Ovary (tissue), 3 donors: ENCODE data around the gene PRDM8.

Source experiments
- CTCF ChIP-seq, 3 donors: fragments of 450-650 bp in 2 of 3; fragments of 200-600 bp in 1 of 3; IDR thresholded peaks; one replicate each; pipeline versions ENCODE4 v1.5.1 to v1.8.0; 2016 to 2022; ENCODE audit warnings: antibody characterized with exemption in 3 of 3, mild to moderate bottlenecking in 1 of 3
- POLR2A ChIP-seq: fragments of 450-650 bp; IDR thresholded peaks from one replicate; pipeline ENCODE4 v1.6.1; 2017; ENCODE audit warnings: antibody characterized with exemption, mild to moderate bottlenecking, moderate library complexity
- donor health status: DM: no; HTN: no; CAD: no.

DNA sequence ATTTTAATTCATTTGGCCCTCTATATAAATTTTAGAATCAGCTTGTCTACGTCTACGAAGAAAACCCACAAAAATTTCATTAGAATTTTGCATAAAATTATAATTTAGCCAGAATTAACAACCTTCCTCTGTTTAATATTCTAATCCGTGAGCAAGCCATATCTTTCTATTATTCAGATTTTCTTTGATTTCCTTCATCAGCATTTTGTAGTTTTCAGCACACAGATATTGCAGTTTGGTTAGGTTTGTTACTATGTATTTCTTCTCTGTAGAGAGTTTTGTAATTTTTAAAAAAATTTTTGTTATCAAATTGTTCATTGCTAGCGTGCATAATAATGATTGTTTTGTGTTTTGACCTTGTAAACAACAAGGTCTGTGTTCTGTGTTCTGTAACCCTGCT, 34.9 kb upstream of the PRDM8 start:
- no peak for TF ChIP-seq CTCF (IDR thresholded peaks at IDR 0.05)
- TF ChIP-seq POLR2A: no peak
